ENCODE data around the gene LCE1F.

LCE1F gene

GRCh38 chr1:152745765-152746444, 29.0 kb upstream of the LCE1F start:
- TF ChIP-seq POLR2AphosphoS5 (IDR thresholded peaks at IDR 0.05; ENCODE audit: low read depth, low read length) (no peak), REST (IDR thresholded peaks at IDR 0.05; ENCODE audit: insufficient read depth in 1 of 2, low read depth in 2 of 2, low read length in 2 of 2) (no peak), FOXP2 (optimal IDR thresholded peaks at IDR 0.05; ENCODE audit: borderline replicate concordance, extremely low read depth, extremely low read length, insufficient read depth) (no peak), SIN3A (IDR thresholded peaks at IDR 0.05; ENCODE audit: borderline replicate concordance, insufficient read depth, low read length) (no peak), TAF1 (IDR thresholded peaks at IDR 0.05; ENCODE audit: borderline replicate concordance, insufficient read depth, low read length) (no peak)

- TF ChIP-seq SIN3A (IDR thresholded peaks at IDR 0.05; ENCODE audit: borderline replicate concordance, insufficient read depth, low read length) (no peak), TAF1 (IDR thresholded peaks at IDR 0.05; ENCODE audit: borderline replicate concordance, insufficient read depth, low read length) (no peak), POLR2AphosphoS5 (IDR thresholded peaks at IDR 0.05; ENCODE audit: low read depth, low read length) (no peak), REST (IDR thresholded peaks at IDR 0.05; ENCODE audit: insufficient read depth in 1 of 2, low read depth in 2 of 2, low read length in 2 of 2) (no peak), FOXP2 (optimal IDR thresholded peaks at IDR 0.05; ENCODE audit: borderline replicate concordance, extremely low read depth, extremely low read length, insufficient read depth) (no peak)
Measured at GRCh38 chr1:152747831-152748230, 27.1 kb upstream of the LCE1F start.

GRCh38 chr1:152752225-152752624, 22.7 kb upstream of the LCE1F start:
- TF ChIP-seq REST (IDR thresholded peaks at IDR 0.05; ENCODE audit: insufficient read depth in 1 of 2, low read depth in 2 of 2, low read length in 2 of 2), result no peak
- TF ChIP-seq POLR2AphosphoS5 (IDR thresholded peaks at IDR 0.05; ENCODE audit: low read depth, low read length), result no peak
- TF ChIP-seq SIN3A (IDR thresholded peaks at IDR 0.05; ENCODE audit: borderline replicate concordance, insufficient read depth, low read length), result no peak
- TF ChIP-seq TAF1 (IDR thresholded peaks at IDR 0.05; ENCODE audit: borderline replicate concordance, insufficient read depth, low read length), result no peak
- no peak for TF ChIP-seq FOXP2 (optimal IDR thresholded peaks at IDR 0.05; ENCODE audit: borderline replicate concordance, extremely low read depth, extremely low read length, insufficient read depth)

- no peak for TF ChIP-seq POLR2AphosphoS5 (IDR thresholded peaks at IDR 0.05; ENCODE audit: low read depth, low read length)
- TF ChIP-seq TAF1 (IDR thresholded peaks at IDR 0.05; ENCODE audit: borderline replicate concordance, insufficient read depth, low read length), result no peak
- TF ChIP-seq FOXP2 (optimal IDR thresholded peaks at IDR 0.05; ENCODE audit: borderline replicate concordance, extremely low read depth, extremely low read length, insufficient read depth), result no peak
- no peak for TF ChIP-seq SIN3A (IDR thresholded peaks at IDR 0.05; ENCODE audit: borderline replicate concordance, insufficient read depth, low read length)
- no peak for TF ChIP-seq REST (IDR thresholded peaks at IDR 0.05; ENCODE audit: insufficient read depth in 1 of 2, low read depth in 2 of 2, low read length in 2 of 2)
Measured at GRCh38 chr1:152753586-152753985, 21.4 kb upstream of the LCE1F start.
